Mesodermal cell (in vitro differentiated cells): Measurements from ENCODE around the gene FOXC2.

Experiments
- H3K27ac ChIP-seq: 2 replicates; pipeline ENCODE4 v1.7.0; 2013; ENCODE audit warnings: mild to moderate bottlenecking, low read depth, low read length, moderate library complexity; ENCODE audit not compliant: severe bottlenecking
- H3K36me3 ChIP-seq: 2 replicates; pipeline ENCODE4 v1.7.1; 2013; ENCODE audit warnings: mild to moderate bottlenecking, low read length, moderate library complexity; ENCODE audit not compliant: control insufficient read depth, insufficient read depth
- H3K4me1 ChIP-seq: one replicate; pipeline ENCODE4 v1.7.1; 2013; ENCODE audit warnings: mild to moderate bottlenecking, low read length; ENCODE audit not compliant: insufficient read depth, control insufficient read depth, poor library complexity, severe bottlenecking
- H3K4me3 ChIP-seq: 2 replicates; pipeline ENCODE4 v1.7.0; 2013; ENCODE audit warnings: low read length, control low read depth, mild to moderate bottlenecking; ENCODE audit not compliant: insufficient read depth, poor library complexity, severe bottlenecking; ENCODE audit errors: extremely low read depth
- H3K9me3 ChIP-seq: 2 replicates; pipeline ENCODE4 v1.7.1; 2013; ENCODE audit warnings: mild to moderate bottlenecking, low read length, moderate library complexity; ENCODE audit not compliant: control insufficient read depth
- WGBS, 2 experiments: methylation state at CpG; one replicate each; pipeline ENCODE4 v1.1.5; 2013; ENCODE audit warnings: missing lambda C conversion rate in 2 of 2; ENCODE audit not compliant: insufficient coverage in 2 of 2; 5-methylcytosine and 5-hydroxymethylcytosine counted together

The FOXC2 gene

GRCh38 chr16:86568677-86569623 is 2.3 kb downstream of the FOXC2 start:
- Histone ChIP-seq H3K4me3 (peak overlapping the region; percentile 79), H3K4me1 (peaks cover 34% of the 10 kb centered on the region), H3K36me3 (peaks cover 23% of the 10 kb centered on the region), H3K27ac (no peak overlapping the region), H3K9me3 (no peaks in the 10 kb centered on the region)
- 2 to 6% methylated on average over 19 to 23 of the region's 33 CpGs for WGBS, 2 experiments

GRCh38 chr16:86569701-86570447 is 3.2 kb downstream of the FOXC2 start:
- 26 to 27% methylated on average over 4 to 7 of the region's 13 CpGs for WGBS, 2 experiments
- Histone ChIP-seq H3K9me3 (no peaks in the 10 kb centered on the region), H3K4me1 (peaks cover 26% of the 10 kb centered on the region), H3K4me3 (peak overlapping the region; percentile 79), H3K36me3 (peaks cover 23% of the 10 kb centered on the region), H3K27ac (no peak overlapping the region)

GRCh38 chr16:86570558-86571529 is 4.2 kb downstream of the FOXC2 start:
- Histone ChIP-seq H3K36me3 (peaks cover 23% of the 10 kb centered on the region), H3K27ac (no peak overlapping the region), H3K4me1 (peaks cover 28% of the 10 kb centered on the region), H3K4me3 (peak overlapping the region; percentile 79), H3K9me3 (no peaks in the 10 kb centered on the region)
- WGBS, 2 experiments: 32 to 33% methylated on average over 18 to 19 of the region's 28 CpGs

- H3K27ac ChIP-seq: no peak overlapping the region
- no peaks in the 10 kb centered on the region for H3K9me3 ChIP-seq
- peaks cover 23% of the 10 kb centered on the region for H3K36me3 ChIP-seq
- 56 to 62% methylated on average over 9 to 10 of the region's 10 CpGs for WGBS, 2 experiments
- peak overlapping the region; percentile 79 for H3K4me3 ChIP-seq
- H3K4me1 ChIP-seq: peaks cover 29% of the 10 kb centered on the region
Measured at GRCh38 chr16:86571530-86571915, 4.9 kb downstream of the FOXC2 start.

- H3K36me3 ChIP-seq: peaks cover 23% of the 10 kb centered on the region
- H3K4me1 ChIP-seq: peaks cover 32% of the 10 kb centered on the region
- no peak overlapping the region for H3K27ac ChIP-seq
- 84 to 88% methylated on average over 12 of the region's 12 CpGs for WGBS, 2 experiments
- H3K9me3 ChIP-seq: no peaks in the 10 kb centered on the region
- H3K4me3 ChIP-seq: no peak overlapping the region
Measured at GRCh38 chr16:86572041-86572521, 5.5 kb downstream of the FOXC2 start.

GRCh38 chr16:86572606-86573005 is 6.0 kb downstream of the FOXC2 start:
- Histone ChIP-seq H3K4me3 (no peak overlapping the region), H3K9me3 (no peaks in the 10 kb centered on the region), H3K4me1 (peaks cover 37% of the 10 kb centered on the region), H3K27ac (no peak overlapping the region), H3K36me3 (peaks cover 23% of the 10 kb centered on the region)
- WGBS, 2 experiments: 80 to 95% methylated on average over 5 to 6 of the region's 8 CpGs

- no peak overlapping the region for H3K4me3 ChIP-seq
- WGBS, 2 experiments: 29% methylated on average over 7 of the region's 8 CpGs
- H3K27ac ChIP-seq: no peak overlapping the region
- peaks cover 44% of the 10 kb centered on the region for H3K4me1 ChIP-seq
- H3K9me3 ChIP-seq: no peaks in the 10 kb centered on the region
- peaks cover 23% of the 10 kb centered on the region for H3K36me3 ChIP-seq
Measured at GRCh38 chr16:86573215-86573614, 6.6 kb downstream of the FOXC2 start.

- Histone ChIP-seq H3K4me3 (no peak overlapping the region), H3K9me3 (no peaks in the 10 kb centered on the region), H3K36me3 (peaks cover 23% of the 10 kb centered on the region), H3K4me1 (peaks cover 49% of the 10 kb centered on the region), H3K27ac (no peak overlapping the region)
- 78 to 90% methylated on average over 12 of the region's 13 CpGs for WGBS, 2 experiments
Measured at GRCh38 chr16:86573646-86574508, 7.2 kb downstream of the FOXC2 start.

- WGBS, 2 experiments: 90 to 93% methylated on average over 3 to 4 of the region's 4 CpGs
Measured at GRCh38 chr16:86574646-86575045, 8.0 kb downstream of the FOXC2 start.

More at GRCh38 chr16:86574646-86575045, 8.0 kb downstream of the FOXC2 start:
- H3K9me3 ChIP-seq: no peaks in the 10 kb centered on the region
- no peak overlapping the region for H3K27ac ChIP-seq
- no peak overlapping the region for H3K4me3 ChIP-seq
- H3K36me3 ChIP-seq: peaks cover 23% of the 10 kb centered on the region
- H3K4me1 ChIP-seq: peaks cover 54% of the 10 kb centered on the region
